HG02938 (cell line): ENCODE measurements around the gene SNX21.

Experiments
- ATAC-seq: cut with Tn5 transposase; IDR thresholded peaks from one replicate; pipeline ENCODE4 v1.9.1; 2021; ENCODE audit warnings: mild to moderate bottlenecking, moderate library complexity; ENCODE audit not compliant: unreplicated experiment

Gene SNX21

DNA sequence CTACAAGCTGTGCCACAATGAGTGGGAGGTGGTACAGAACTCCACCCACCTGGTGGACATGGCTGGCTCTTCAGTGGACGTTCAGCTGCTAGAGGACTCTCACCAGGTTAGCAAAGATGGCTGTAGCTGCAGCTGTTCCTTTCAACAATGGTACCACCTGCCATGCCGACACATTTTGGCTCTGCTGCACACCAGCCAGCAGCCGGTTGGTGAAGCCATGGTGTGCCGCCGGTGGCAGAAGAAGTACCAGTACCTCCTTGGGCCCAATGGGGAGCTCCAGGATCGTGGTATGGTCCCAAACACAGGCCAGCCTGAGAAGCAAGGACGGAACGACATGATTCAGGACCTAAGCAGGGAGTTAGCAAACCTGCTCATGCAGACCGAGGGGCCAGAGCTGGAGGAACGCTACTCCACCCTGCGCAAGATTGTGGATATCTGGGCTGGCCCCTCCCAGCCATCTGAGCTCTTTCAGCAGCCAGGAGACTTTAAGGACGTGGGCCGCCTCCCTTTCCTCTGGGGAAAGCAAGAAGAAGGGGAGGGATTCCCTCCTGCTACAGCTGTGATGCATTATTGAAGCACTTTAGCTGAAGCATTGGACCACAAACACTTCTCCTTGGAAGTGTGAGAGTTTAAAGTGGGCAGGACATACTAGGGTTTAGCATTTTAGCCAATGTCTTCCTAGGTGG, 44.6 kb downstream of the SNX21 start:
- ATAC-seq, result no peak

DNA sequence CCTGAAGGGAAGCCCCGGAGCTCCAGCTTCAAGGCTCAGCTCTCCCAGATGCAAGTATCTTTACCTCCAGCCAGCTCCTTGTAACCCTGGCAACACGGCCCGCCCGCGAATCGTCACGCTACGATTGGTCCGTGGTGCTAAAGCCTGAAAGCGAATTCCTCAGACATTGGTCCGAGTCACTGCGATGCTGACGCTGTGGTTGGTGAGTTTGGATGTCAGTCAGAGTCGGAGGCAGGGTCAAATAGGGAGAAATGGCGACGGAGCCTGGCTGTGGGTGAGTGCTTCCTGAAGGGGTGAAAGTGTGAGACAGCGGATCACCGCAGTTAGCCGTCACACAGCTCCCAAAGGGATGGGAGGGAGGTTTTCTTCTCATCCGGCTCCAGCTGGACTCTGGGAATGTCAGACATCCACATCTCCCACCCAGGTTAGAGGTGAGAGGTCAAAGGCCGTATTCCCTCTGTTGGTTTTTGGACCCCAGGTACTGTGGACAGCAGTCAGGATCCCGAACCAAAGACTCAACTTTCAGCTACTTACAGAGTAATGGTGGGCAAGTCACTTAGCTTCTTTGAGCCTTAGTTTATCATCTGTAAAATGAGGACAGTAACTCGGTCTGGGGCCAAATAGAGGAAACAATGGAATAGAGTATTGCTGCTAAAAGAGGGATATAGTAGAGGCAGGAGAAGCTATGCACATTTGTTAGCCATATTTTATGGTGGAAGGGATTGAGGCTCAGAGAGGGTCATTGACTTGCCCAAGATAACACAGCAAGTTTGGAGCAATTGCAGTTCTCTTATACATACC, 47.6 kb downstream of the SNX21 start, which contains the start of gene ZSWIM1:
Gene ZSWIM1 (plus strand): TSS at position 240 of the 801 bp plus-strand sequence. CDS start 1,366 bp downstream, outside the sequence.
- ATAC-seq, result peak; percentile 98

DNA sequence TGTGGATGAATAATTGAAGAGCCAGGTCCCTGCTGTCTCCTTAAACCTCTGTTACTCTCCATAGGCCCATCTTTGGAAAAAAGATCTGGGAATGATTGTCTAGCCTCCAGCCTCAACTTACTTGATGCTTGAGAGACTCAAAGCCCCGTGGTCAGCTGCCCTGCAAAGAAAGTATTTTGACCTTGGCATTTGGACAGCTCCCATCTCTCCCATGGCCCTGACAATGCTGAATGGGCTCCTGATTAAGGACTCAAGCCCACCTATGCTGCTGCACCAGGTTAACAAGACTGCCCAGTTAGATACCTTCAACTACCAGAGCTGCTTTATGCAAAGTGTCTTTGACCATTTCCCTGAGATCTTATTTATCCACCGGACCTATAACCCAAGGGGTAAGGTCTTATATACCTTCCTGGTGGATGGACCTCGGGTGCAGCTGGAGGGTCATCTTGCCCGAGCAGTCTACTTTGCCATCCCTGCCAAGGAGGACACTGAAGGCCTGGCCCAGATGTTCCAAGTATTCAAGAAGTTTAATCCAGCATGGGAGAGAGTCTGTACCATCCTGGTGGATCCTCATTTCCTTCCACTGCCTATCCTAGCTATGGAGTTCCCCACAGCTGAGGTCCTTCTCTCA, 49.0 kb downstream of the SNX21 start:
- no peak for ATAC-seq

DNA sequence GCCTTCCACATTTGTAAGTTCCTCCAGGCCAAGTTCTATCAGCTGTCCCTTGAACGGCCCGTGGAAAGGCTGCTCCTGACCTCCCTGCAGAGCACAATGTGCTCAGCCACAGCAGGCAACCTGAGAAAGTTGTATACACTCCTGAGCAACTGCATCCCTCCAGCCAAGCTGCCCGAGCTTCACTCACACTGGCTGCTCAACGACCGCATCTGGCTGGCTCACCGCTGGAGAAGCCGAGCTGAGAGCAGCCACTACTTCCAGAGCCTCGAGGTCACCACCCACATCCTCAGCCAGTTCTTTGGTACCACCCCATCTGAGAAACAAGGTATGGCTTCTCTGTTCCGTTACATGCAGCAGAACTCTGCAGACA, 49.5 kb downstream of the SNX21 start:
- no peak for ATAC-seq

DNA sequence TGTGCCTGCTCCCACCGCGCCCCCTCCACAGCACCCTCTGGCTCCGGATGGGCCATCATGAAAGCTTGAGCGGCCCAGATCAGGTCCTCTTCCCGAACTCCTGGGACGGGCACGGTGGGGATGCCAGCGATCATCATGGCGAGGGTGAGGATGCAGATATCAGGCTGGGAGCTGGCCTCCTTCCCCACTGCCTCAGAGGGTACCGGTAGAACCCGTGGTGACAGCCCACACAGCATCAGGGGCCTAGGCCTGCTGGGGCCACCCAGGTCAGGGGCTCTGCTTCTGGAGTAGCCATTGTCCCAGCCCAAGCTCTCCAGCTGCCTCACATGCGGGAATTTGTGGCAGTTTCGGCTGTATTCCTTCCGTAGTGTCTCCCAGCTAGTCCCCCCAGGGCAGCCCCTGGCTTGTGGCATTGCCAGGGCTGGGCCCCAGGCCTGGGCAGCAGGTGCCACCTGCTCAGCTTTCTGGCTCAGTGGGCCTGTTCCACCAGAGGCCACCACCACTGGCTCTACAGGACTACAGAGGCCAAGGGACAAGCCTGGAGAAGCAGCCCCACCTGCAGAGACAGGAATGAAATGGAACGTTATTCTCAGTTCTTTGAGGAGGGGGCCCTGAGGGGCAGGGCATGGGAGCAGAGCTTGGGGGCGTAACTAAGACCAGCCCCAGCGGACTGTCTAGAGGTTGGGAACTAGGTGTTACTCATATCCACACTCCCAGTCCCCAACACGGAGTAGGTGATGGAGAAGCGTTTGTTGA, 53.2 kb downstream of the SNX21 start:
- ATAC-seq, result no peak

DNA sequence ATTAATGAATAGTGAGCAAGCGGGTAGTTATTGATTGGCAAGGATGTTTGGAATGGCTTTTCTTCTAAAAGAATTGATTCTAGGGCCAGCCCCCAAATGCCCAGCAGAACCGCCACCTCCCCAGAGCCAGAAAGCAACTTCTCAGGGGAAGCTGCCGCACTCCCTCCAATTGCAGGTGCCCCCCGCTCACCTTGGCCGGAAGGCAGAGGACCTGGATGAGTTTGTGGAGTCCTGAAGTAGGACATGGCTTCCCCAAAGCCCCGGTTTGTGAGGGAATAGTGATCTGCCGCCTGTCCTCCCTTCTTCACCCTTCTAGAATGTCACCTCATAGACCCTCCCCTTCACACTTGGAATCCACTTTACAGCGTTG, 53.7 kb downstream of the SNX21 start, which contains the start of gene SPATA25:
Gene SPATA25 (minus strand): TSS at position 277 of the 370 bp plus-strand sequence. CDS start 32 bp downstream, at position 245.
- ATAC-seq, result no peak

DNA sequence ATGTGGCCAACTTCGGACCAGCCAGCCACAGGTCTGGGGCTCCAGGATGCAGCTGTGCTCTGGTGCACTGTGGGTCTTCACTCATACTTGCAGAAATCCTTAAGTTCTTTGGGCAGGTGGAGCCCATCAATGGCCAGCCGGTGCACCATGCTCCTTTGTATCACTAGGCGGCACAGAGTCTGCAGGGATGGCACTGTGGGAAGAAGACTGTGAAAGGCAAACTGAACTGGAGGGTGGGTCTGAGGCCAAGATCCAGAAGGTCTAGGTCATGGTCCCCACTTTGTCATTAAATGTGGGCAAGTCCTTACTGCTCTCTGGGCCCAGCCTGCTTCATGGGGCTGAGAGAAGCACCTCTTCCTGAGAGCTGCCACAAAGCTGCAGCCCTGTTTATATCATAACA, 55.1 kb downstream of the SNX21 start:
- ATAC-seq, result no peak

DNA sequence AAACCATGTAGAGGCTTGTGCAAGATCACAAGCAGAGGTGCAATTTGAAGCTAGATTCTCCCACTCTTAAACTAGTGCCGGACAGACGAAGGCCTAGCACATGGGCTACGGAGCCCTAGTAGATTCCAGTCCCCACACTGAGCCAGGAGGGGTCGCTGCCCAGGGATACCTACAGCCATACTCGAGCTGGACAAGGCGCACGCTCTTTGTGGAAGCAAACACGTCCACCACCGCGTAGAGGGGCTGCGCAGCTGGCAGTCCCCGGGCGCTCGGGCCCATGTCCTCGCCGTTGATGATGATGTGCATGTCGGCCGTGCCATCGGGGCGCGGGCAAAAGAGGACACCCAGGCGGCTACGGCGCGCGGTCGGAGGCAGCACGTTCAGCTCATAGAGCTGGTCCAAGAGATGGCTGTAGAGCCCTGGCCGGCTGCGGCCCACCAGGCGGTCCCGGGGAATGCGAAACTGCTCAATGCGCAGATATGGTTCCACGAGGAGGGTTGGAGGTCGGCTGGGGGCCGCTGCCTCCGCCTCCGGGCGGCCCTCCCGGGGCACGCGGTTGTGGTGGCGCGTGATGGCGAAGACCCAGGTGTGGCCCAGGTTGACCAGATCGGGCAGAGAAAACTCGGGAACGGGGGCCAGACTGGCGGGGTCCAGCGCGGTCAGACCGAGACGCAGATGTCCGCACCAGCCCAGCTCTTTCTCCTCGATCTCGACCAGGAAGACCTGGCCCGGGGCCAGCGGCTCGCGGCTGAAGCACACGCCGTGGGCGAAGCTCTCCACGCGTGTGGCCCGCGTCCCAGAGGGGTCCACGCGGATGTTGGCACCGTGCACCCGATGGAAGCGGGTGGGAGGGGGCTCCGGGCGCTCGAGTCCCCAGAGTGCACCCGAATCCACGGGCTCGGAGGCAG, 56.7 kb downstream of the SNX21 start:
- ATAC-seq, result peak; percentile 4

DNA sequence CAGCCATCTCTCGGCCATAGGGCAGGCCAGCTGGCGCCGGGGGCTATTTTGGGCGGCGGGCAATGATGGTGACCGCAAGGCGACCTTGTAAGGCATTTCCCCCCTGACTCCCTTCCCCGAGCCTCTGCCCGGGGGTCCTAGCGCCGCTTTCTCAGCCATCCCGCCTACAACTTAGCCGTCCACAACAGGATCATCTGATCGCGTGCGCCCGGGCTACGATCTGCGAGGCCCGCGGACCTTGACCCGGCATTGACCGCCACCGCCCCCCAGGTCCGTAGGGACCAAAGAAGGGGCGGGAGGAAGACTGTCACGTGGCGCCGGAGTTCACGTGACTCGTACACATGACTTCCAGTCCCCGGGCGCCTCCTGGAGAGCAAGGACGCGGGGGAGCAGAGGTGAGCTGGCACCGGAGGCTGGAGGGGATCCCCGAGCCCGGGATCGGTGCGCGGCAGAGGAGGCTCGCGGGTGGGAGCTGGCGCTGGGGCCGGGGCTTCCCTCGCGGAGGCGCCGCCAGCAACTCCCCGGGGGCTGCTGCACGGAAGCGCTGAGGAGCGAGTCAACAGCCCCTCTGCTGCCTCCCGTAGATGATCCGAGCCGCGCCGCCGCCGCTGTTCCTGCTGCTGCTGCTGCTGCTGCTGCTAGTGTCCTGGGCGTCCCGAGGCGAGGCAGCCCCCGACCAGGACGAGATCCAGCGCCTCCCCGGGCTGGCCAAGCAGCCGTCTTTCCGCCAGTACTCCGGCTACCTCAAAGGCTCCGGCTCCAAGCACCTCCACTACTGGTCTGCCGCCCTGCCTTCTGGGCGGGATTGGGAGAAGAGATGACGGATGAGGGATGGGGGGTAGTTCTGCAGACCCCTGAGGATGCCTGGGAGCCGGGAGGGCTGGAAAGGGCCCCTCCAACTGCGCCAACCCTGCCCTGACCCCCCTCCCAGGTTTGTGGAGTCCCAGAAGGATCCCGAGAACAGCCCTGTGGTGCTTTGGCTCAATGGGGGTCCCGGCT, 57.7 kb downstream of the SNX21 start, which contains the start of the genes CTSA and NEURL2:
Gene CTSA (plus strand): TSS at position 351 of the 999 bp plus-strand sequence. CDS start 234 bp downstream, at position 585.
Gene NEURL2 (minus strand): TSS at position 224 of the 999 bp plus-strand sequence. CDS start 217 bp downstream, at position 7.
- peak; percentile 73 for ATAC-seq

DNA sequence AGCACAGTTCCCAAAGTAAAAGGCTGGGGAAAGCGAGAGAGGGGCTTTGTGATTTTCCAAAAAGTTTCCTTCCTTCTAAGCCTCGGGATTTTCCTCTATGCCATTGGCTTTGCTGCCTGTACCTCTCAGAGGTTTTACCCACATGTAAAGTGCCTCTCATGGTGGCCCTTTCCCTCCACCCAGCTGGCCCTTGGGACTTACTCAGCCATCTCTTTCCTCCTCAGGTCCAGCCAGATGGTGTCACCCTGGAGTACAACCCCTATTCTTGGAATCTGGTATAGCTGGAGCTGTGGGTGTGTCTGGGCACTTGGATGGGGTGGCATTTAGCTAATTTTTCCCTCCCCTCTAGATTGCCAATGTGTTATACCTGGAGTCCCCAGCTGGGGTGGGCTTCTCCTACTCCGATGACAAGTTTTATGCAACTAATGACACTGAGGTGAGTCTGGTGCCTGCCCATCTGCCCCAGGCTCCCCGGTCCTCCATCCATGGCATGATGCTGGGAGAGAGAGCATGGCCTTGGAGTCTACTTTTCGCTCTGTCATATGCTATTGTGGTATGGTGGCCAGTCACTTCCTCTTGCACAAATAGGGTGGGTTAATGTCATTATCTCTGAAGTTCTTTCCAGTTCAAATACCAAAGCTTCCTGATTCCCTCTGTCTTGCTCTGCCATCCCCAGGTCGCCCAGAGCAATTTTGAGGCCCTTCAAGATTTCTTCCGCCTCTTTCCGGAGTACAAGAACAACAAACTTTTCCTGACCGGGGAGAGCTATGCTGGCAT, 58.6 kb downstream of the SNX21 start:
- no peak for ATAC-seq
